ENCODE results near the gene ACTL7A.

The ACTL7A gene

DNA sequence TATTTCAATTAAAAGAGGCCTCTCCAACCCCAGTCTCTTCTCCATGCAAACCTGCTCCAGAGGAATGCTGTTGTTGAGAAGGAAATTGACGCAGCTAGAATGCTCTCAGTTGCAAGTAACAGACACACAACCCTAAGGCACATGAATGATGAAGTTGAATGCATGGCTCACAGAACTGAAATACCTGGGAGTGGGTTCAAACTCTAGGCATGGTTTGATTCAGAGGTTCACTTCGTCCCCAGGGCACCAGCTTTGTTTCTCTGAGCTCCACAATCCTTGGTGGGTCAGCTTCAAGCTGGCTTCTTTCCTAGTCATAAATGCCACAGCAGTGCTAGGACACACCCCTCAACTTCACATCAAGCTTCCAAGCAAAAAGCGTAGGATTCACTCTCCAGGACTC, 10.9 kb upstream of the ACTL7A start:
- DNase-seq, result no peak

DNA sequence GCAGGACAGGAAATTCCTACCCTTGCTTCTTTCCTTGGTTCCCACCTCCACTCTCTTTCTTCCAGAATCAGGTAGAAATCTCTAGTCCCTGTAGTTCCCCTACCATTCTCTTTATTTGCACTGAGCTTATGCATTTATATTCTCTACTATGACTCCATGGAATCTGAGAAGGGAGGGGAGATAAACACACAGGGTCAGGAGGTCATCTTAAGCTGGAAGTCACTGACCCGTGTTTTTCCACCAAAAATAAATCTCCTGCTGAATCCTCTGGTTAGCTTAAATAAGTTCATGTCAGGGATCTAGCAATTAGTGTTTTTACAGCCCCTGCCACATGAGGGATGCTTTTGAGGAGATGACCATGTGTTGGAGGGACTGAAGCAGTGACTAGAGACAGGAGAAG, 10.0 kb upstream of the ACTL7A start:
- DNase-seq, result no peak

DNA sequence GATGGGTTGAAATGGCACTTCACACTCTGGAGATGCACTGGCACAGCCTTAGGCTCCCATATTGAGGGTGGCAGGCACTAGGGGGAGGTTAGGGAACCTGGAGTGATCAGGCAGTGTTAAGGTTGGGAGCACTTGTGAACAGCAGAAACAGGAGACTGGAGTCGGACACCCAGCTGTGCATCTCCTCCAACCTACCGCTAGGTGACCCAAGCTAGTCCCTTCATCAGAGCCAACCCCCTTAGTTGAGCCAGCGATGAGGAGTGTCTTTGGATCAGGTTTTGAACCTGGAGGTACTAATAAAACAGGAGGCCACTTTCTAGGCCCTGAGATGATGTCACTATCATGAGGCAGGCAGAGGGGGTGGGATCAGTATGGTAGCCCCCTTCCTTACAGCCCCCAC, 8.0 kb upstream of the ACTL7A start:
- no peak for DNase-seq

DNA sequence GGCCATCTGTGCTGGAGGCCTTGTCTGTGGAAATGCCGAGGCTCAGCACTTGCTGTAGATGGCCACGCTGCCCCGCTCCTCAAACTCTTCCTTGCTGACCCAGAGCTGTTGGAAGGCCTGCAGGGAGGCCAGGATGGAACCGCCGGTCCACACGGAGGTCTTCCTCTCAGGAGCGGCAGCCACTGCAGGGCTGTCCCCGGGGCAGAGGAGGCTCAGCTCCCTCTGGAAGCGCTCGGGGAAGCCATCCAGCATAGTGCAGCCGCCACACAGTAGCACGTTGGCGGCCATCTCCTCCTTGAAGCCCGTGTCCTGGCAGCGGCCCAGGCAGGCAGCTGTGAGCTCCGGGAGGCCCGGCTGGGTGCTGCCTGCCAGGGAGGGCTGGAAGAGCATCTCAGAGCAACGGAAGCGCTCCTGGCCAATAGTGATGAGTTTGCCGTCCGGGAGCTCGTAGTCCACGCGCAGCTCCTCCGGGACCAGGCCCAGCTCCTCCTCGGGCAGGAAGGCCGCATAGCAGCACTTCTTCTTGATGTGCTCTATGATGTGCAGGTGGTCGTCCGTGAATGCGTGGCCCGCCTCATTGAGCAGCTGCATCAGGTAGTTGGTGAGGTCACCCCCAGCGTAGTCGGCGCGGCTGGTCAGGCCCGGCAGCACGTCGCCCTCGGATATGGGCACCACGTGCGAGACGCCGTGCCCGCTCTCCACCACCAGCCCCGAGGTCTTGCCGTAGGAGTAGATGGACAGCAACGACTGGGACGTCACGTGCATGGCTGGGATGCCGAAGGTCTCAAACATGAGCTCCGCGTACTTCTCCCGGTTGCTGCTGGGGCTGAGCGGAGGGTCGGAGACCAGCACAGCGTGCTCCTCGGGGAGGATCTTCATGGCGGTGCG, 7.2 kb upstream of the ACTL7A start:
- no peak for DNase-seq

DNA sequence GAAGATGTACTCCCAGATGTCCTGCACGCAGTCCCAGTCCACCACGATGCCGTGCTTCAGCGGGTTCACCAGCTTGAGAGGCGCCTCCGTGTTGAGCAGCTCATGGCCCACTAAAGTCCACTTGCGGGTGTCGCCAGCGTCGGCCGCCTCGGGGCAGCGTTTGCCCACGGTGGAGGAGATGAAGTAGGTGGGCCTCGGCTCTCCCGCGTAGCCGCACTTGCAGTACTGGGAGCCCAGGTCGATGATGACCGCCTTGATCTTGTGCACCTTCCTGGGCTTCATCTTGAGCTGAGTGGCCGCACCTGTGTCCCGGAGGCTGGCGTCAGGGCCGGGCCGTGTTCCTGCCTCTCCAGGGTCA, 6.6 kb upstream of the ACTL7A start:
- no peak for DNase-seq

DNA sequence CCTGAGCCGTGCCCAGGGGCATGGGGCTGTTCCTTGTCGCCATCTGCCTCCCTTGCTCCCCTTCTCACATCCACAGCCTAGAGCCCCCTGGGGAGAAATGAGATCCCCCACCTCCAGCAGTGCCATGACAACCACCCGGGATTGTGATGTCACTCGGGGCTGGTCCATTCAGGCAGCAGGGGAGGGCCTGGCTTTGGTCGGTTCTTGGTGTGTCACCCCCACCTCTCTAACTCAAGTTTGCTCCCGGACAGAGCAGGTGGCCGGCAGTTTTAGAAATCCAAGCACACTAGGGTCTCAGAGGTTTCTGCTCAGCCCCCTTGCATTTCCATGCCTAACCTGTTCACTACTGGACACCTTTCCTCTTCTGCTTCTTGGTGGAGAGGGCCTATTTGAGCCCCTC, 6.2 kb upstream of the ACTL7A start, which contains the start of gene ACTL7B:
TSS of gene ACTL7B (minus strand) at position 99 of the 400 bp plus-strand sequence. CDS start at position 43, 56 bp downstream.
- no peak for DNase-seq

DNA sequence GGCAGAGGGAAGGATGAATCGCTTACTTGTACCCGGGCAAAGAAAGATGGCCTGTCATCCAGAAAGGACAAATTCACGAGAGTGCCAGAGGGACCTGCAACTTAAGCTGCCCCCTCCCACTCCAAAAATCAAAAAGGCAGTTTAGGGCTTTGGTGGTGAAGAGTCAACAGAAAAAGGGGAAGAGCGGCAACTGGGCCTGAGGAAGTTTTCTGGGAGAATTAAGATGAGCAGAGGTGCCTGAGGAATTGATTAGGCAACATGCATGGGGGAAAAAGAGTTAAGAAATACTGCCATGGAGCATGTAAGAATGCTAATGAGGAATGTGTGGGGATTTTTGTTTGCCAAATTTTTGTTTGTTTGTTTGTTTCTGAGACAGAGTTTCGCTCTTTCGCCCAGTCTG, 4.5 kb upstream of the ACTL7A start:
- DNase-seq, result no peak

DNA sequence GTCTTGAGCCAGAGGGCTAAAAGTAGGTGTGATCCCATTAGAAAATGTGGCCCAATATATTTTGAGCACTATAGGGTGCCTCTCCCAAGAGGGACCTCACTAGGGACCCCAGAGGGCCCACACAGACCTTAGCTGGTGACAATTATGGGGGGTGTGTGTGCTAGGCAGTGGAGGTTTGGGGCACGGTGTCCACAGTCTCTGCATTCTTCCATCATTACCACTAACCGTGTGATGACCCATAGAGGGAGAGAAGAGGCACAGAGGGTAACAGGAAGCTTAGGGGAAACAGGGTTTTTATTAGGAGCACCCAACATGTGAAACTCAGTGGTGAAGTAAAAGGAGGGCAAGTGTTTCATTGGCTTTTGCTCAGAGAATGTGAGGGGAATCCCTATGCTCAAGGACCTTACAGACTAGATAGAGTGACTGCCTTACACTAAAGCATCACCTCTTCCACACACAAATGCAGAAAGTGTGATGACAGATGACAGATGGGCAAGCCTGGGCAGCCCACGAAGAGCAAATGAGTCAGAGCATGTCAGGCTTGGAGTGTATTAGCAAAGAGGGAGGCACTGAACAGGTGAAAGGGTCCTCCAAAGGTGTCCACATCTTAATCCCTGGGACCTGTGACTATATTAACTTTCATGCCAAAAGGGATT, 2.5 kb upstream of the ACTL7A start:
- DNase-seq, result no peak

DNA sequence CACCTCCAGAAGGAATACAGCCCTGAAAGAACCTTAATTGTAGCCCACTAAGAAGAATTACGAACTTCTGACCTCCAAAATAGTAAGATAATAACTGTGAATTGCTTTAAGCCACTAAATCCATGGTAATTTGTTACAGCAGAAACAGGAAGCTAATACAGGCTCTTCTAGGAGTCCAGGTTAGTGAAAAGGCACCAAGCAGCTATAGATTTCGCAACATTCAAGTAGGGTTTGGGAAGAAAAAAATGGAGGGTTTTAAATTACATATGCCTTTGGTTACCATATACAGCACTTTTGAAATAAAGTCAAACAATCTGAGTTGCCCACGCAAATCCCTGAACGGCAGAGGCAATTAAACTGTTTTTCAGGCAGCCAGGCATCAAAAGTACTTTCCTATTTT, 1.7 kb upstream of the ACTL7A start:
- no peak for DNase-seq

DNA sequence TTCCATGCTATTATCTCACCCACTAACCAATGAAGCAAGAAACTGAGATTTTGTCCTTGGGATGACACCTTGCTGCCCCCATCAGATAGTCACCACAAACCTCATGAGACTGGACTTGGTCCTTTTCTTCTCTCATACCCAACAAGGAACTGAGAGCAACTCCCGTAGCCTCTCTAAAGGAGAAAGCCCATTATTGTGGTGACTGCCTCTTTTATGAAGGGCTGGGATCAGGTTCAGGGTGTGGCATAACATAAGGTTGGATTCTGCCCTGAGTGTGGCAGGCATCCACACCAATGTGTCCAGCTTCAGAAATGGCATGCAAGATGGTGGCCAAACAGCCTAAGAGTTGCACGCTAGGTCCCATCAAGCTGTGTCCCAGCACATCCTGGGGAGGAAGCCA, 1.3 kb upstream of the ACTL7A start:
- no peak for DNase-seq

DNA sequence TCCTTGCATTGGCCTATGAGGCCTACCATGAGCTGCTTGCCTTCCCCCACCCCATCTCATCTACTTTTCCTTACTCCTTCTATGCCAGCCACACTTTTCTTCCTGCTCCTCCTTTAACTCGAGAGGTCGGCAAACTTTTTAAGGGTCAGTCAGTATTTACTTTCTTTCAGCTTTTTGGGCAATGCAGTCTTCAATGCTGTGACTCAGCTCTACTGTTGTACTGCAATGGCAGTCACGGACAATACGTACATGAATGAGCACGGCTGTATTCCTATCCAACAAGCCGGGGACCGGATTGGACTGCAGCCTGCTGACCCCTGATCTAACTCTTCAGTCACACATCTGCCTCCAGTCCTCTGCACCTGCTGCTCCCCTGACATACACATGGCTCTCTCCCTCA, 602 bp upstream of the ACTL7A start:
- no peak for DNase-seq

DNA sequence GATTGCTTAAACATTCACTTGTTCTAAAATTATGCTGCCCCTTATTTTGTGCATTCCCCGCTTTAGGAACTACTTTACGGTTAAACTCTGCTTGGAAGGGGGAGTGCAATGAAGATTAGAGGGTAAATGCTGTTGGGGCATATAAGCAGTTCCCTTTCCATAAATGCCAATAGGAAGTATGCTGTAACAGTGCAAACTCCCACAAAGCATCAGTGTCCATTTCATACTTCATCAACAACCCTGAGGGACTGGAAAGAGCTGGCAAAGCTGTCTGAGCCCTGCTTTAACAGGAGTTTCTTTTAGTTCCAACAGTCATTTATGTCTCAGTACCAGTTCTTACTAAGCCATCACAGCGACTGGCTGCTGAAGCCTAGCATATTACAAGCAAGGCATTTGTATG, 1.8 kb downstream of the ACTL7A start:
- DNase-seq, result no peak

DNA sequence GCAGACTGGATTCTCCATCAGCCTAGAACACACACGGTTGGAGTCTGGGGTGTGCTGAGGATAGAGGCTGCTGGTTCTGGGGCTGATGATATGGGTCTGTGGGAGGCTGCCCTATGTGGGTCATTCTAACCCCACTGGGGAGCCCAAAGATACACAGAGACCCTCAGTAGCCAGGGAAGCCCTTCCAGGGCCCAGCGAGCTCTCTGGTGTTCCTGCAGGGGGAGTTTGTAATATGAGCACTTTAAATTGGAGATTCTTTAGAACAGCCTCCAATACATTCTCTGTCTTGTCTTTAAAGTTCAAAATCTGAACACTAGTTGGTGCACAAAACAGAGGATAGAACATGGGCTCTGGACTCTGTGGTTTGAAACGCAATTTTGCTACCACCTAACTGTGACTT, 2.4 kb downstream of the ACTL7A start:
- no peak for DNase-seq

DNA sequence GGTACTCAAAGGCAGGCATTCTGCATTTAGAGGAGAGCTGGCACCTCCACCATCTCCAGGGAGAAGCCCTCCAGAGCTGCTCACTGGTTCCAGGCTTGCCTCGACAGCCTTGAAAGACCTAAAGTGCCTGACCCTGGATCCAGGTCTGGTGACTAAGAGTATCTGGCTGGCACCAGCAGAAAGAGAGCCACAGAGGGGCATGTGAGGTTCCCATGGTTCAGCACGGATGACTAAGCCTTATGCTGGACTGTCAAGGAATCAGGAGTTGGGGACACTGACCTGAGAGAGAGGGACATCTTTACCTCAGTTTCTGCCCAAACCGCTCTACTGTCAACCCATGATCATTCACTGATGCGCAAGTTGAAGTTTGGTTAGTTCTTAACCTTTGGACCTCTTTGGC, 3.0 kb downstream of the ACTL7A start:
- no peak for DNase-seq

DNA sequence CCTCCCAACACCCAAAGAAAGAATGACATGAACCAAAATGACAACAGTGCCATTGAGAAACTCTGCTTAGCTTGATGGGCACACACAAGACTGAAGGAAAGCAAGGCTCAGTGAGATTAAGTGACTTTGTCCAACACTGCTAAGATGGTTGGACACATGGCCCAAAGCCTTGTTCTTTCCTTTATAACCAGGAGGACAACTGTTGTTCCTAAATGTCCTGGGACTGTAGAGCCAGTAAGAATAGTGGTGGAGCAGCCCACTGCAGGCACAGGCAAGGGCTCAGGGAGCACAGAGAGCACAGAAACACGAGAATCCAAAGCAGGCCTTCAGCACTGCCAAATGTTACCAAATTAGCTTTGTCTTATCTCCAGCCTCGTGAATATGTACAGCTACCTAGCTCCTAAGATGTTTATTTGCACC, 3.9 kb downstream of the ACTL7A start:
- no peak for DNase-seq

DNA sequence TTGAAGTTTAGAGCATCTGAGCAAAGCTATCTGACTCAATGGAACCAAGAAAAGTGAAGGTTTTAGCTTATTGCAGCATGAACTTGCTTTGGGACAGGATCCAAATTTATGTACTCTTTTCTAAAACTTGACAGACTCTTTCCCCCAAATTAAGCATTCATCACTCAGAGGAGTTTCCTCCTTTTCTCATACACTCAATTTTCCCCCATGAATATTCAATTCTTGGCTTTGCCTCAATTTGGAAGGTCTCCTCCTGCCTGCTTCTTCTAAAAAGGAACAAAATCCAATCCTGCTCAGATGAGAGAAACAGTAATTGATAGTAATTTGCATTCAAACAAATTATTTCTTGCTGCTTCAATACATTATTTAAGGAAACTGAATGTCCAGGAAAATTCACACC, 5.0 kb downstream of the ACTL7A start:
- DNase-seq, result no peak

DNA sequence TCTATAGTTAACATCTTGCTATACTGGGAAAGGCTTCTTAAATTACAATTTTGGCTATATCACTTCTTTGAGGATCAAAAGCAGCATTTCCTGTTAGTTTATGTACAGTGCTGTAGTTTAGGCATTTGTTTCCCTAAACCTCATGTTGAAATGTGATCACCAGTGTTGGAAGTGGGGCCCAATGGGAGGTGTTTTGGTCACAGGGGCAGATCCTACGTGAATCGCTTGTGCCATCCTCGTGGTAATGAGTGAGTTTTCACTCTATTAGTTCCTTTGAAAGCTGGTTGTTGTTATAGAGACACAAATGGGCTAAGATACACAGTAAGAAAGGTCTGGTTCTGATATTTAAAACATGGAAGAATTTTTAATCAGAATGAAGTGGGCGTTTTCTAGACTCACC, 5.8 kb downstream of the ACTL7A start:
- no peak for DNase-seq

DNA sequence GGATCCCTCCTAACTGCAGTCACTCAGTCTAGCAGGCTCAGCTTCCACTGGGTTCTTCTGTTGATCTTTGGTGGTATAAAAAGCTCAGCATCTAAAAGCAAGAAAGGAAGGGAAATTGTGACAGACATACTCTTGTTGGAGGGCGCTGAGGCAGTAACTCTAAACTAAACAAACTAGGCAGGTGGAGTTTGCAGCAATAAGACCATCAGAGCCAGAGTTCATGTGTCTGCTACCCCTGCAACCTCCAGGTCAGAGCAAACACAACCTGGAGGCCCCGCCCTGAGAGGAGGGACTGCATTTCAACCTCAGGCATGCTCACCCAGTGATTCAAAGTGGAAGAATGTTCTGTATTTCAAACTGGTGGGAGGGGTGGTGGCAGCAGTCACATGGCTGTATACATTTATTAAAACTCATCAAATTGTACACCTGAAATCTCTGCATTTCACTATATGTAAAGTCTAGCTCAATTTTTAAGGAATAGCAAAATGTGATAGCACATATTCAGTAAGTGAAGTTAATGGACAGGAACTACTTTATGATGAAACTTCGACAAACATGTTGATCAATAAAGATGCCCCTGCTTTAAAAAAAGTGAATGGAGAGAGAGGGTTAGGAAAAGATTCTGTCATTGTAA, 7.1 kb downstream of the ACTL7A start:
- DNase-seq, result no peak

DNA sequence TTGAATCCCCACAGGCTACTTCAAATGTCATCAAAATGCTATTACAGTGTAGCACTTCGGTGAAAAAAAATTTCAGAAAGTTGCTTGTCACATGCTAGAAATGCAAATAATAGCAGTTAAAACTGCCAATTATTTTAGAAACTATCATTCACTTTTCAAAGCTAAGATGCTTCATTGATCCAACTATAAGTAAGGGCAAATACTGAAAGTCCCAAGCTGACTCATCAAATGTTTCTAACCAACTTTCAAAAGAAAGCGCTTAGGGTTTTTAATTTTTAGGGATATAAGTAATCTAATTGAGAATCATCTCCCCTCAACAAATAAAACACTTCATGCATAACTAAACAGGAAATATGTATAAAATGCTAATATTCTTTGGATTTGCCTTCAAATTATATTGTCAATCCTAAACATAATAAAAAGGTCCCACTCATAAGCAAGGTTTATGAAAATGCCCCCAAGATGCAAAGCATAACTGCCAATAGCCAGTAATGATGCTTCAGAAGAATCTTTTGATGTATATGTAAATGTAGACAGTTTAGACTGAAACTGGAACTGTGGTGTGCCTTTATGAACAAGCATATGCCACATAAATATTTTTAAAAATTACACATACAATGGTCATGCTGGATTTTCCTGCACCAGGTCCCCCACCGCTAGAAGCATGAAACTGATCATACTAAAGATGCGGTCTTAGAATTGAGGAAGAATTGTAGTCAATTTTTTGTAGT, 12.2 kb downstream of the ACTL7A start:
- DNase-seq, result no peak

DNA sequence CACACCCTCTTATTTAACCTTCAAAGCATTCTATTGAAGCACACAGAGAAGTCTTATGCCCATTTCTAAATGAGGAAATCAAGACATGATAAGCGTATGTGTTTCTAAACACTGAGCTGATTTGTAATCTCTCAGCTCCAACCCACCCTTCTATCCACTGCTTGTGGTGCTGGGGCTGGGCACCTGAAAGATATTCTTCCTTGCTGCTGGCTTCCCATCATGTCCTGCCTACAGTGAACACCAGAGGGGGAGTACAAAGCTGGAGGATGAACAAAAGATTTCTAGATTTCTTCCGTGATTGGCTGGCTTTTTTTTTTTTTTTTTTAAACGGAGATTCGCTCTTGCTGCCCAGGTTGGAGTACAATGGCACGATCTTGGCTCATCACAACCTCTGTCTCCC, 14.4 kb downstream of the ACTL7A start:
- DNase-seq, result no peak

DNA sequence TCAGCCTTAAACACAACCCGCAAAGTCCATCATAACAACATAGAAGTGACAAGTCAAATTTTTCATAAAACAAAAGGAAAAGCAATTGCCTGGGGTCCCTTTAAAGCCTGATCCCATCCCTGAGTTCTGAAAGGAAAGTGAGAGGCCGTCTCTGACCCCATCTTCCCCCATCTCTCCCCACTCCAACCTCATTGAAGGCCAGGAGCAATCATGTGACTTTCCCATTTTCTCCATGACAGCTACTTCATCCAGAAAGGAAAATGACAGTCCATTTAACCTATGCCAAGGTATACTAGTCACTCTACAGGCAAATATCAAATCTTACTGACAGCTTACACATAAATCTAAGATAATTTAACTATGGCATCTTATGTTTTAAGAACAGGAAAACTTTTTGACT, 15.5 kb downstream of the ACTL7A start:
- no peak for DNase-seq

DNA sequence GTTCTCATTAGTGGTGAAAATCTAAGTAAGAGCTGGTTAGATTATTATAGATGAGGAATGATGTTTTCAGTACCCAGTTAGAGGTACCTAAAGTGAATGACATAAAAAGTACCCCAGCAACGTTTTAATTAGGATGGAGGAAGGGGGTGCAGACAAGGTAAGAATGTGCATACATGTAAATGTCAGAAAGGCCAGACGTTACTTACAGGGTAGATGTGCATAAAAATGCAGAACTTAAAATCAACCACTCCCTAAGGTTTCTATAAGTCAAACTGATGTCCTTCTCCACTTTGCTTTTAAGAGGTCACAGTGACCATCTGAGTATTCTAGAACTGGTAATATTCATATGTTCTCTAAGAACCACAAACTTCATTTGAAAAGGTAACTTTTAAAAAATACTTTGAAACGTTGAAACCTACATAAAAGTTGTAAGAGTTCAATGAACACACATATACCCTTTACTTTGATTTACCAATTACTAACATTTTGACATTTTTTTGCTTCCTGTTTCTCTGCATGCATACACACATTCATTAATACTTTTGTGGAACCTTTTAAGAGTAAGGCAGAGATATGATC, 18.8 kb downstream of the ACTL7A start:
- no peak for DNase-seq

All from DMS79 treated with DMSO at 0.1 percent for 48 hours (cell line).